Common myeloid progenitor, CD34-positive (primary cell): ENCODE results near the gene ERMN.

ENCODE experiments used
- CTCF ChIA-PET: fragments of 350-600 bp; sonication (Branson Sonifier 250); formaldehyde crosslinking; loops from one replicate; lab custom pipeline; 2021; ENCODE audit warnings: antibody characterized with exemption; lab: Charles Lee
- POLR2A ChIA-PET: fragments of 350-600 bp; sonication (Branson Sonifier 250); formaldehyde crosslinking; loops from one replicate; lab custom pipeline; 2021; ENCODE audit warnings: antibody characterized with exemption; lab: Charles Lee
- DNase-seq, 3 donors: peaks; one replicate each; pipeline versions ENCODE4 v3.0.0 to v3.0.0-alpha.2; 2013
- H3K27ac ChIP-seq, 2 experiments: 1 replicate in 1 of 2; 2 replicates in 1 of 2; pipeline ENCODE4 v1.7.0; 2013; ENCODE audit warnings: inconsistent platforms in 2 of 2, low read length in 2 of 2, mild to moderate bottlenecking in 2 of 2, low read depth in 1 of 2, moderate library complexity in 1 of 2; ENCODE audit not compliant: severe bottlenecking in 2 of 2, insufficient read depth in 1 of 2, poor library complexity in 1 of 2
- H3K27me3 ChIP-seq, 5 experiments: replicated peaks in 2 of 5; 1 replicate in 3 of 5; 2 replicates in 2 of 5; pipeline versions ENCODE4 v1.6.1 to v1.7.0; 2013; ENCODE audit warnings: low read length in 4 of 5, mild to moderate bottlenecking in 2 of 5, moderate library complexity in 2 of 5, inconsistent platforms in 1 of 5; ENCODE audit not compliant: insufficient read depth in 5 of 5, control insufficient read depth in 4 of 5
- H3K36me3 ChIP-seq, 4 experiments: 1 replicate in 2 of 4; 2 replicates in 2 of 4; pipeline versions ENCODE4 v1.6.1 to v1.7.0; 2013; ENCODE audit warnings: low read length in 3 of 4, control low read depth in 1 of 4, mild to moderate bottlenecking in 1 of 4; ENCODE audit not compliant: control insufficient read depth in 4 of 4, insufficient read depth in 4 of 4
- H3K4me1 ChIP-seq, 4 experiments: 1 replicate in 3 of 4; 2 replicates in 1 of 4; pipeline versions ENCODE4 v1.6.1 to v1.7.1; 2013; ENCODE audit warnings: low read length in 3 of 4, mild to moderate bottlenecking in 3 of 4, control low read depth in 1 of 4, inconsistent platforms in 1 of 4, moderate library complexity in 1 of 4; ENCODE audit not compliant: control insufficient read depth in 4 of 4, insufficient read depth in 4 of 4; ENCODE audit errors: control extremely low read depth in 1 of 4
- H3K4me3 ChIP-seq, 7 experiments: 1 replicate in 4 of 7; 2 replicates in 3 of 7; pipeline versions ENCODE4 v1.5.1 to v1.7.0; 2013; ENCODE audit warnings: mild to moderate bottlenecking in 7 of 7, low read length in 6 of 7, moderate library complexity in 6 of 7, inconsistent platforms in 2 of 7, low read depth in 2 of 7, control low read depth in 1 of 7; ENCODE audit not compliant: insufficient read depth in 4 of 7, control insufficient read depth in 1 of 7; ENCODE audit errors: extremely low read depth in 1 of 7
- H3K9me3 ChIP-seq, 5 experiments: 1 replicate in 4 of 5; 2 replicates in 1 of 5; pipeline versions ENCODE4 v1.6.1 to v1.7.1; 2013; ENCODE audit warnings: low read length in 4 of 5, mild to moderate bottlenecking in 2 of 5, inconsistent platforms in 1 of 5, low read depth in 1 of 5, moderate library complexity in 1 of 5; ENCODE audit not compliant: control insufficient read depth in 4 of 5, insufficient read depth in 2 of 5; ENCODE audit errors: control extremely low read depth in 1 of 5
- WGBS: methylation state at CpG from one replicate; pipeline ENCODE4 v1.1.5; 2013; ENCODE audit not compliant: insufficient coverage; 5-methylcytosine and 5-hydroxymethylcytosine counted together

The ERMN gene

GRCh38 chr2:157269060-157269459, 56.6 kb downstream of the ERMN start:
- CTCF ChIA-PET = no interaction called here
- POLR2A ChIA-PET = no interaction called here
- DNase-seq = no peak
- Histone ChIP-seq H3K9me3 (no peaks in the 10 kb centered on the region), H3K36me3 (no peaks in the 10 kb centered on the region), H3K4me1 (peaks cover 0 to 26% (median 8%) of the 10 kb centered on the region in 4 experiments), H3K27ac (no peak overlapping the region), H3K27me3 (no peaks in the 10 kb centered on the region), H3K4me3 (no peak overlapping the region)
- 100% methylated on average over 1 of the region's 2 CpGs for WGBS
